T follicular helper cell (primary cell): ENCODE results near the gene BCHE.

Experiments
- DNase-seq: peaks from one replicate; pipeline ENCODE4 v3.0.0-alpha.2; 2020; ENCODE audit warnings: low read depth

BCHE gene

GRCh38 chr3:165749821-165750220 is 87.4 kb downstream of the BCHE start:
- DNase-seq, result no peak

GRCh38 chr3:165749241-165749640 is 88.0 kb downstream of the BCHE start:
- no peak for DNase-seq

GRCh38 chr3:165748094-165748493 is 89.1 kb downstream of the BCHE start:
- DNase-seq, result no peak

- no peak for DNase-seq
Measured at GRCh38 chr3:165746874-165747273, 90.3 kb downstream of the BCHE start.

GRCh38 chr3:165744025-165744424 is 93.2 kb downstream of the BCHE start:
- DNase-seq, result no peak

- DNase-seq, result no peak
Measured at GRCh38 chr3:165742351-165742750, 94.9 kb downstream of the BCHE start.

- no peak for DNase-seq
Measured at GRCh38 chr3:165729756-165730155, 107.5 kb downstream of the BCHE start.

GRCh38 chr3:165728924-165729323 is 108.3 kb downstream of the BCHE start:
- DNase-seq, result no peak

GRCh38 chr3:165725296-165725695 is 111.9 kb downstream of the BCHE start:
- no peak for DNase-seq
